HEK293 (cell line): ENCODE results near the gene TSC22D2.

Experiments
- CTCF ChIA-PET: fragments of 350-600 bp; formaldehyde crosslinking; extraction: SDS; loops from one replicate; lab custom pipeline; 2021; ENCODE audit warnings: antibody characterized with exemption; lab: Yijun Ruan, JAX
- POLR2A ChIA-PET: fragments of 300-600 bp; formaldehyde crosslinking; extraction: SDS; loops from one replicate; lab custom pipeline; 2020; ENCODE audit warnings: antibody characterized with exemption, inconsistent platforms; lab: Yijun Ruan, JAX
- H3K27ac ChIP-seq: fragments of 200-500 bp; sonication (Bioruptor generic); 2 replicates; pipeline ENCODE4 v1.5.1; 2014; ENCODE audit warnings: low read depth, low read length, control low read depth, inconsistent platforms; ENCODE audit errors: extremely low read depth
- H3K36me3 ChIP-seq, 2 experiments: fragments of 200-500 bp in 1 of 2; sonication (Bioruptor generic) in 1 of 2; 1 replicate in 1 of 2; 2 replicates in 1 of 2; pipeline ENCODE4 v1.5.1; 2014 to 2017; ENCODE audit warnings: inconsistent platforms in 2 of 2, low read length in 2 of 2; ENCODE audit not compliant: control insufficient read depth in 2 of 2, insufficient read depth in 1 of 2
- H3K4me1 ChIP-seq: fragments of 200-500 bp; sonication (Bioruptor generic); 2 replicates; pipeline ENCODE4 v1.5.1; 2014; ENCODE audit warnings: mild to moderate bottlenecking, low read length, inconsistent platforms; ENCODE audit not compliant: control insufficient read depth, insufficient read depth
- H3K4me3 ChIP-seq: 2 replicates; pipeline ENCODE4 v1.5.1; 2011; ENCODE audit warnings: low read depth, mild to moderate bottlenecking, control low read depth, low read length, moderate library complexity
- H3K9me3 ChIP-seq: fragments of 200-500 bp; sonication (Bioruptor generic); 2 replicates; pipeline ENCODE4 v1.5.1; 2014; ENCODE audit warnings: low read depth, low read length, inconsistent platforms; ENCODE audit not compliant: control insufficient read depth, insufficient read depth
- GLIS2 ChIP-seq: fragments of 450-650 bp; formaldehyde crosslinking; IDR thresholded peaks from 2 replicates; pipeline ENCODE4 v1.5.1; 2016; ENCODE audit warnings: missing biosample characterization, missing genetic modification characterization
- HOXC10 ChIP-seq: sonication (generic); formaldehyde crosslinking; IDR thresholded peaks from 2 replicates; pipeline ENCODE4 v1.8.1; 2023; ENCODE audit warnings: mild to moderate bottlenecking, missing genetic modification reagents
- KLF10 ChIP-seq: fragments of 450-650 bp; IDR thresholded peaks from 2 replicates; pipeline ENCODE4 v1.5.1; 2018; ENCODE audit warnings: missing biosample characterization, mild to moderate bottlenecking, missing genetic modification characterization
- KLF8 ChIP-seq: fragments of 450-650 bp; formaldehyde crosslinking; IDR thresholded peaks from 2 replicates; pipeline ENCODE4 v1.5.1; 2016; ENCODE audit warnings: missing biosample characterization, missing genetic modification characterization
- SALL2 ChIP-seq: fragments of 450-650 bp; formaldehyde crosslinking; IDR thresholded peaks from 2 replicates; pipeline ENCODE4 v1.5.0; 2017; ENCODE audit warnings: missing biosample characterization, mild to moderate bottlenecking, missing genetic modification characterization, borderline replicate concordance
- SP2 ChIP-seq: fragments of 450-650 bp; formaldehyde crosslinking; IDR thresholded peaks from 2 replicates; pipeline ENCODE4 v1.5.1; 2016; ENCODE audit warnings: missing biosample characterization, missing genetic modification characterization
- ZBTB21 ChIP-seq: fragments of 450-650 bp; formaldehyde crosslinking; IDR thresholded peaks from 2 replicates; pipeline ENCODE4 v1.5.1; 2017; ENCODE audit warnings: missing biosample characterization, missing genetic modification characterization
- ZBTB48 ChIP-seq: fragments of 450-650 bp; formaldehyde crosslinking; IDR thresholded peaks from 2 replicates; pipeline ENCODE4 v1.5.1; 2016; ENCODE audit warnings: missing biosample characterization, missing genetic modification characterization
- ZBTB7A ChIP-seq: fragments of 450-650 bp; formaldehyde crosslinking; IDR thresholded peaks from 2 replicates; pipeline ENCODE4 v1.5.1; 2016; ENCODE audit warnings: low read depth, missing biosample characterization, missing genetic modification characterization
- ZFP69B ChIP-seq: fragments of 450-650 bp; formaldehyde crosslinking; IDR thresholded peaks from 2 replicates; pipeline ENCODE4 v1.5.1; 2016; ENCODE audit warnings: missing biosample characterization, missing genetic modification characterization
- ZNF174 ChIP-seq: fragments of 450-650 bp; formaldehyde crosslinking; IDR thresholded peaks from 2 replicates; pipeline ENCODE4 v1.5.0; 2017; ENCODE audit warnings: missing biosample characterization, mild to moderate bottlenecking, missing genetic modification characterization
- ZNF37A ChIP-seq: fragments of 450-650 bp; IDR thresholded peaks from 2 replicates; pipeline ENCODE4 v1.5.1; 2018; ENCODE audit warnings: missing biosample characterization, missing genetic modification characterization
- ZNF404 ChIP-seq: fragments of 450-650 bp; formaldehyde crosslinking; IDR thresholded peaks from 2 replicates; pipeline ENCODE4 v1.5.1; 2017; ENCODE audit warnings: missing biosample characterization, missing genetic modification characterization
- ZNF548 ChIP-seq: fragments of 450-650 bp; formaldehyde crosslinking; IDR thresholded peaks from 2 replicates; pipeline ENCODE4 v1.5.1; 2016; ENCODE audit warnings: missing biosample characterization, missing genetic modification characterization
- ZNF549 ChIP-seq: fragments of 450-650 bp; IDR thresholded peaks from 2 replicates; pipeline ENCODE4 v1.5.1; 2018; ENCODE audit warnings: missing biosample characterization, missing genetic modification characterization, mild to moderate bottlenecking, inconsistent platforms, moderate library complexity
- ZNF558 ChIP-seq: fragments of 450-650 bp; formaldehyde crosslinking; IDR thresholded peaks from 2 replicates; pipeline ENCODE4 v1.5.1; 2016; ENCODE audit warnings: missing biosample characterization, missing genetic modification characterization
- ZNF623 ChIP-seq: fragments of 450-650 bp; formaldehyde crosslinking; IDR thresholded peaks from 2 replicates; pipeline ENCODE4 v1.5.1; 2016; ENCODE audit warnings: missing biosample characterization, missing genetic modification characterization
- ZNF626 ChIP-seq: fragments of 450-650 bp; sonication (Bioruptor Pico); formaldehyde crosslinking; IDR thresholded peaks from 2 replicates; pipeline ENCODE4 v1.5.1; 2018; ENCODE audit warnings: missing biosample characterization, missing genetic modification characterization, inconsistent platforms
- ZNF670 ChIP-seq: fragments of 450-650 bp; formaldehyde crosslinking; IDR thresholded peaks from 2 replicates; pipeline ENCODE4 v1.5.1; 2016; ENCODE audit warnings: missing biosample characterization, missing genetic modification characterization, low read depth
- ZNF768 ChIP-seq: fragments of 450-650 bp; formaldehyde crosslinking; IDR thresholded peaks from 2 replicates; pipeline ENCODE4 v1.5.1; 2018; ENCODE audit warnings: missing biosample characterization, mild to moderate bottlenecking, missing genetic modification characterization
- TF ChIP-seq, protein P1 (sequence below): fragments of 450-650 bp; formaldehyde crosslinking; IDR thresholded peaks from 2 replicates; pipeline ENCODE4 v1.5.1; 2016; ENCODE audit warnings: missing biosample characterization, missing genetic modification characterization
- TF ChIP-seq, protein P2 (sequence below): sonication (generic); formaldehyde crosslinking; IDR thresholded peaks from 2 replicates; pipeline ENCODE4 v1.8.1; 2022; ENCODE audit warnings: mild to moderate bottlenecking, moderate library complexity, missing genetic modification reagents
- TF ChIP-seq, protein P3 (sequence below): fragments of 450-650 bp; formaldehyde crosslinking; IDR thresholded peaks from 2 replicates; pipeline ENCODE4 v1.5.1; 2016; ENCODE audit warnings: missing biosample characterization, missing genetic modification characterization
- TF ChIP-seq, protein P4 (sequence below): fragments of 450-650 bp; formaldehyde crosslinking; IDR thresholded peaks from 2 replicates; pipeline ENCODE4 v1.5.1; 2016; ENCODE audit warnings: missing biosample characterization, missing genetic modification characterization
- TF ChIP-seq, protein P5 (sequence below): fragments of 450-650 bp; formaldehyde crosslinking; IDR thresholded peaks from 2 replicates; pipeline ENCODE4 v1.5.1; 2016; ENCODE audit warnings: missing biosample characterization, missing genetic modification characterization, borderline replicate concordance
- TF ChIP-seq, protein P6 (sequence below): fragments of 450-650 bp; formaldehyde crosslinking; IDR thresholded peaks from 2 replicates; pipeline ENCODE4 v1.5.1; 2016; ENCODE audit warnings: missing biosample characterization, missing genetic modification characterization

TSC22D2 gene

DNA sequence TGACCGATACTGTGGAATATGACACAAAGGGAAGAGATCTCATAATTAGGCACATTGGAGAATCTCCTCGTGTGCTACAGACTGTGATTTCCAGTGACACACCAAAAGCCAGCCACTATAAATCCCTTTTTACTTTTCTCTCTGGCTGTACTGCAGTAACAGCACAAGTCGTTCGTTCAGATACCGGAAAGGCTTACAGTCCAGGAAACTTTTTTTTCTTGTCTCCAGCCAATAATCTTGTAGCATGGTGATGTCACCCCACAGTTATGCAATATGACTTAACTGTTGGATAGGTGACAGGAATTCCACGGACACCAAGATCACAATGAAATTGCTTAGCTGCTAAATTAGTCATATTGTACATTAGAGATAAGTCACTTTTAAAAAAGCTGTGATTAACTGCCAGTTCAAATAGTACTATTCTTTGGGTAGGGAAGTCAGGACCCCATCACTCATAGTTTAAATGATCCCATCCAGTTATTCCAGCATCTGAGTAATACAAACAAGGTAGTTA, 36.3 kb upstream of the TSC22D2 start (continued):
- TF ChIP-seq, protein P1, sequence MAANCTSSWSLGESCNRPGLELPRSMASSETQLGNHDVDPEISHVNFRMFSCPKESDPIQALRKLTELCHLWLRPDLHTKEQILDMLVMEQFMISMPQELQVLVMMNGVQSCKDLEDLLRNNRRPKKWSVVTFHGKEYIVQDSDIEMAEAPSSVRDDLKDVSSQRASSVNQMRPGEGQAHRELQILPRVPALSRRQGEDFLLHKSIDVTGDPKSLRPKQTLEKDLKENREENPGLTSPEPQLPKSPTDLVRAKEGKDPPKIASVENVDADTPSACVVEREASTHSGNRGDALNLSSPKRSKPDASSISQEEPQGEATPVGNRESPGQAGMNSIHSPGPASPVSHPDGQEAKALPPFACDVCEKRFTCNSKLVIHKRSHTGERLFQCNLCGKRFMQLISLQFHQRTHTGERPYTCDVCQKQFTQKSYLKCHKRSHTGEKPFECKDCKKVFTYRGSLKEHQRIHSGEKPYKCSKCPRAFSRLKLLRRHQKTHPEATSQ (tag by site-specific recombination) = no peak
- TF ChIP-seq KLF10 (tag by site-specific recombination) (peak; percentile 79; the same call in 1 of the 2 replicates), ZBTB7A (tag by site-specific recombination) (no peak), ZNF549 (tag by site-specific recombination) (no peak), KLF8 (tag by site-specific recombination) (peak; percentile 58; the same call in 1 of the 2 replicates), ZFP69B (tag by site-specific recombination) (peak; percentile 56; the same call in 1 of the 2 replicates), ZNF768 (tag by site-specific recombination) (no peak), ZNF548 (tag by site-specific recombination) (no peak), ZBTB21 (peak; percentile 49; the same call in 1 of the 2 replicates), ZNF558 (tag by site-specific recombination) (no peak), ZNF37A (tag by site-specific recombination) (no peak), ZNF626 (tag by site-specific recombination) (no peak), HOXC10 (CRISPR knock-in tag) (no peak), ZNF174 (no peak)
- TF ChIP-seq, protein P2, sequence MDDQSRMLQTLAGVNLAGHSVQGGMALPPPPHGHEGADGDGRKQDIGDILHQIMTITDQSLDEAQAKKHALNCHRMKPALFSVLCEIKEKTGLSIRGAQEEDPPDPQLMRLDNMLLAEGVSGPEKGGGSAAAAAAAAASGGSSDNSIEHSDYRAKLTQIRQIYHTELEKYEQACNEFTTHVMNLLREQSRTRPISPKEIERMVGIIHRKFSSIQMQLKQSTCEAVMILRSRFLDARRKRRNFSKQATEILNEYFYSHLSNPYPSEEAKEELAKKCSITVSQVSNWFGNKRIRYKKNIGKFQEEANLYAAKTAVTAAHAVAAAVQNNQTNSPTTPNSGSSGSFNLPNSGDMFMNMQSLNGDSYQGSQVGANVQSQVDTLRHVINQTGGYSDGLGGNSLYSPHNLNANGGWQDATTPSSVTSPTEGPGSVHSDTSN (CRISPR knock-in tag) = no peak
- TF ChIP-seq, protein P3, sequence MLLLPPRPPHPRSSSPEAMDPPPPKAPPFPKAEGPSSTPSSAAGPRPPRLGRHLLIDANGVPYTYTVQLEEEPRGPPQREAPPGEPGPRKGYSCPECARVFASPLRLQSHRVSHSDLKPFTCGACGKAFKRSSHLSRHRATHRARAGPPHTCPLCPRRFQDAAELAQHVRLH (tag by site-specific recombination) = no peak
- TF ChIP-seq, protein P4, sequence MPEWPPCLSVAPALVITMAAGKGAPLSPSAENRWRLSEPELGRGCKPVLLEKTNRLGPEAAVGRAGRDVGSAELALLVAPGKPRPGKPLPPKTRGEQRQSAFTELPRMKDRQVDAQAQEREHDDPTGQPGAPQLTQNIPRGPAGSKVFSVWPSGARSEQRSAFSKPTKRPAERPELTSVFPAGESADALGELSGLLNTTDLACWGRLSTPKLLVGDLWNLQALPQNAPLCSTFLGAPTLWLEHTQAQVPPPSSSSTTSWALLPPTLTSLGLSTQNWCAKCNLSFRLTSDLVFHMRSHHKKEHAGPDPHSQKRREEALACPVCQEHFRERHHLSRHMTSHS (tag by site-specific recombination) = no peak

DNA sequence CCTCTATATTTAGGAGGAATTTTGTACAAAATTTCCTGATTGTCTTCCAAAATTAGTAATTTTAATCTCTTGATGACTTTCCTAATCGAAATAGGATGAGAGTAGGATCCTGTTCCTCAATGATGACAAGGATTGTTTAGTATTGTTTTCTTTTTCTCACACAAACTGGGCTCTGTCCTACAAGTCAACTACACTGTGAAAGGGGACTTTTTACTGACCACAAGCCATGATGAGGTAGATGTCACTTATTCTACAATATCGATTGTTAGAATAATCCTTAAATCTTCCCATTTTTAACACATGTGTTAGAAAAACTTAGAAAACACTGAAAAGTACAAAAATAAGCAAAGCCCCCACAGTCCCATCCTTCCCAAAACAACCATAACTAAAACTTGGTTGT, 35.8 kb upstream of the TSC22D2 start:
- no peak for TF ChIP-seq SP2 (tag by site-specific recombination)
- no peak for TF ChIP-seq ZNF623 (tag by site-specific recombination)
- no peak for TF ChIP-seq GLIS2 (tag by site-specific recombination)
- TF ChIP-seq, protein P5, sequence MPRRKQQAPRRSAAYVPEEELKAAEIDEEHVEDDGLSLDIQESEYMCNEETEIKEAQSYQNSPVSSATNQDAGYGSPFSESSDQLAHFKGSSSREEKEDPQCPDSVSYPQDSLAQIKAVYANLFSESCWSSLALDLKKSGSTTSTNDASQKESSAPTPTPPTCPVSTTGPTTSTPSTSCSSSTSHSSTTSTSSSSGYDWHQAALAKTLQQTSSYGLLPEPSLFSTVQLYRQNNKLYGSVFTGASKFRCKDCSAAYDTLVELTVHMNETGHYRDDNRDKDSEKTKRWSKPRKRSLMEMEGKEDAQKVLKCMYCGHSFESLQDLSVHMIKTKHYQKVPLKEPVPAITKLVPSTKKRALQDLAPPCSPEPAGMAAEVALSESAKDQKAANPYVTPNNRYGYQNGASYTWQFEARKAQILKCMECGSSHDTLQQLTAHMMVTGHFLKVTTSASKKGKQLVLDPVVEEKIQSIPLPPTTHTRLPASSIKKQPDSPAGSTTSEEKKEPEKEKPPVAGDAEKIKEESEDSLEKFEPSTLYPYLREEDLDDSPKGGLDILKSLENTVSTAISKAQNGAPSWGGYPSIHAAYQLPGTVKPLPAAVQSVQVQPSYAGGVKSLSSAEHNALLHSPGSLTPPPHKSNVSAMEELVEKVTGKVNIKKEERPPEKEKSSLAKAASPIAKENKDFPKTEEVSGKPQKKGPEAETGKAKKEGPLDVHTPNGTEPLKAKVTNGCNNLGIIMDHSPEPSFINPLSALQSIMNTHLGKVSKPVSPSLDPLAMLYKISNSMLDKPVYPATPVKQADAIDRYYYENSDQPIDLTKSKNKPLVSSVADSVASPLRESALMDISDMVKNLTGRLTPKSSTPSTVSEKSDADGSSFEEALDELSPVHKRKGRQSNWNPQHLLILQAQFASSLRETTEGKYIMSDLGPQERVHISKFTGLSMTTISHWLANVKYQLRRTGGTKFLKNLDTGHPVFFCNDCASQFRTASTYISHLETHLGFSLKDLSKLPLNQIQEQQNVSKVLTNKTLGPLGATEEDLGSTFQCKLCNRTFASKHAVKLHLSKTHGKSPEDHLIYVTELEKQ (tag by site-specific recombination) = no peak
- TF ChIP-seq ZNF670 (tag by site-specific recombination) = no peak
- no peak for TF ChIP-seq ZNF404 (tag by site-specific recombination)
- TF ChIP-seq, protein P6, sequence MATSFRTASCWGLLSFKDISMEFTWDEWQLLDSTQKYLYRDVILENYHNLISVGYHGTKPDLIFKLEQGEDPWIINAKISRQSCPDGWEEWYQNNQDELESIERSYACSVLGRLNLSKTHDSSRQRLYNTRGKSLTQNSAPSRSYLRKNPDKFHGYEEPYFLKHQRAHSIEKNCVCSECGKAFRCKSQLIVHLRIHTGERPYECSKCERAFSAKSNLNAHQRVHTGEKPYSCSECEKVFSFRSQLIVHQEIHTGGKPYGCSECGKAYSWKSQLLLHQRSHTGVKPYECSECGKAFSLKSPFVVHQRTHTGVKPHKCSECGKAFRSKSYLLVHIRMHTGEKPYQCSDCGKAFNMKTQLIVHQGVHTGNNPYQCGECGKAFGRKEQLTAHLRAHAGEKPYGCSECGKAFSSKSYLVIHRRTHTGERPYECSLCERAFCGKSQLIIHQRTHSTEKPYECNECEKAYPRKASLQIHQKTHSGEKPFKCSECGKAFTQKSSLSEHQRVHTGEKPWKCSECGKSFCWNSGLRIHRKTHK (tag by site-specific recombination) = no peak
- TF ChIP-seq SALL2 (tag by site-specific recombination) = no peak
- no peak for TF ChIP-seq ZBTB48
- CTCF ChIA-PET = no interaction called here
- Histone ChIP-seq H3K4me3 (no peak overlapping the region), H3K4me1 (no peaks in the 10 kb centered on the region), H3K27ac (no peak overlapping the region), H3K9me3 (no peaks in the 10 kb centered on the region), H3K36me3 (no peaks in the 10 kb centered on the region)
- POLR2A ChIA-PET = interaction anchor here (3.4 kb wide), 1 partner anchor 36 kb away, joined by 22 read pairs; the partner anchor contains the start of gene TSC22D2
